GM18526 (cell line): ENCODE results near the gene P2RX4.

ENCODE experiments used
- POLR2A ChIP-seq: IDR thresholded peaks from 3 replicates; pipeline ENCODE4 v1.6.1; 2011; ENCODE audit not compliant: insufficient read length; ENCODE audit errors: extremely low read depth

Gene P2RX4

GRCh38 chr12:121228919-121229665 lies 19.2 kb downstream of the P2RX4 start:
- no peak for TF ChIP-seq POLR2A

- no peak for TF ChIP-seq POLR2A
These were observed 20.6 kb downstream of the P2RX4 start for GRCh38 chr12:121230538-121230907.

- no peak for TF ChIP-seq POLR2A
These were observed 22.2 kb downstream of the P2RX4 start for GRCh38 chr12:121232163-121232562.

GRCh38 chr12:121232977-121233627 lies 23.2 kb downstream of the P2RX4 start:
- no peak for TF ChIP-seq POLR2A

- no peak for TF ChIP-seq POLR2A
These were observed 23.7 kb downstream of the P2RX4 start for GRCh38 chr12:121233628-121234020.

- TF ChIP-seq POLR2A, result no peak
These were observed 26.8 kb downstream of the P2RX4 start for GRCh38 chr12:121236776-121237175.

- TF ChIP-seq POLR2A, result no peak
These were observed 27.5 kb downstream of the P2RX4 start for GRCh38 chr12:121237415-121237814.

- no peak for TF ChIP-seq POLR2A
These were observed 28.2 kb downstream of the P2RX4 start for GRCh38 chr12:121238086-121238485.

- TF ChIP-seq POLR2A, result no peak
These were observed 28.8 kb downstream of the P2RX4 start for GRCh38 chr12:121238604-121239350.

GRCh38 chr12:121239351-121240061 lies 29.6 kb downstream of the P2RX4 start:
- no peak for TF ChIP-seq POLR2A

GRCh38 chr12:121240062-121240420 lies 30.1 kb downstream of the P2RX4 start:
- no peak for TF ChIP-seq POLR2A

- TF ChIP-seq POLR2A, result no peak
These were observed 30.7 kb downstream of the P2RX4 start for GRCh38 chr12:121240484-121241101.

GRCh38 chr12:121241156-121241970 lies 31.4 kb downstream of the P2RX4 start:
- no peak for TF ChIP-seq POLR2A

- no peak for TF ChIP-seq POLR2A
These were observed 35.1 kb downstream of the P2RX4 start for GRCh38 chr12:121245031-121245430.
